HG02970 (cell line): ENCODE data around the gene TMEM215.
"Not testable (repeated sequence)": the region's sequence is repeated elsewhere in the genome, so short reads cannot be mapped to it uniquely, and the experiment has no call there.

Experiments used
- ATAC-seq: cut with Tn5 transposase; IDR thresholded peaks from one replicate; pipeline ENCODE4 v1.9.1; 2021; ENCODE audit warnings: mild to moderate bottlenecking, moderate library complexity, moderate number of reproducible peaks; ENCODE audit not compliant: unreplicated experiment, low FRiP score

TMEM215 gene

GRCh38 chr9:32783168-32783891 lies at the start of gene TMEM215:
Gene TMEM215 (plus strand): TSS chr9:32783540. CDS start chr9:32784184, 644 bp downstream.
- no peak for ATAC-seq

- ATAC-seq = no peak
Observed at GRCh38 chr9:32735476-32735875, 47.9 kb upstream of the TMEM215 start.

GRCh38 chr9:32737378-32737777 lies 46.0 kb upstream of the TMEM215 start:
- ATAC-seq = no peak

- no peak for ATAC-seq
Observed at GRCh38 chr9:32738501-32739172, 44.7 kb upstream of the TMEM215 start.

- ATAC-seq = no peak
Observed at GRCh38 chr9:32741706-32742105, 41.6 kb upstream of the TMEM215 start.

GRCh38 chr9:32742296-32742695 lies 41.0 kb upstream of the TMEM215 start:
- ATAC-seq = no peak

GRCh38 chr9:32748013-32748412 lies 35.3 kb upstream of the TMEM215 start:
- ATAC-seq = no peak

GRCh38 chr9:32755730-32756129 lies 27.6 kb upstream of the TMEM215 start:
- ATAC-seq = no peak

- no peak for ATAC-seq
Observed at GRCh38 chr9:32764139-32764538, 19.2 kb upstream of the TMEM215 start.

- no peak for ATAC-seq
Observed at GRCh38 chr9:32775283-32775682, 8.1 kb upstream of the TMEM215 start.

- ATAC-seq = no peak
Observed at GRCh38 chr9:32776201-32776600, 7.1 kb upstream of the TMEM215 start.

- no peak for ATAC-seq
Observed at GRCh38 chr9:32782476-32783167, 718 bp upstream of the TMEM215 start.

GRCh38 chr9:32787816-32788215 lies 4.5 kb downstream of the TMEM215 start:
- no peak for ATAC-seq

- ATAC-seq = not testable (repeated sequence)
Observed at GRCh38 chr9:32796015-32796414, 12.7 kb downstream of the TMEM215 start.

- ATAC-seq = no peak
Observed at GRCh38 chr9:32801530-32801929, 18.2 kb downstream of the TMEM215 start.

GRCh38 chr9:32807217-32807616 lies 23.9 kb downstream of the TMEM215 start:
- ATAC-seq = no peak

- ATAC-seq = no peak
Observed at GRCh38 chr9:32811246-32811645, 27.9 kb downstream of the TMEM215 start.

GRCh38 chr9:32820322-32820721 lies 37.0 kb downstream of the TMEM215 start:
- no peak for ATAC-seq

GRCh38 chr9:32823101-32823500 lies 39.8 kb downstream of the TMEM215 start:
- ATAC-seq = no peak

GRCh38 chr9:32823551-32823950 lies 40.2 kb downstream of the TMEM215 start:
- ATAC-seq = no peak

GRCh38 chr9:32825203-32825602 lies 41.9 kb downstream of the TMEM215 start:
- no peak for ATAC-seq
